ENCODE measurements around the gene TAX1BP3. TPM values are rescaled to one million over a fixed set of nuclear protein-coding genes. Genes with fewer than 3 reads are reported as not detected.

Gene TAX1BP3
- total and polyA plus RNA-seq, 4 donors: 11.9 to 27.7 (median 20.0) TPM

GRCh38 chr17:3681057-3681456 lies 12.7 kb upstream of the TAX1BP3 start (continued):
- TF ChIP-seq SP1 (IDR thresholded peaks at IDR 0.05): no peak
- TF ChIP-seq MAX (IDR thresholded peaks at IDR 0.05): no peak
- TF ChIP-seq FOXA1 (IDR thresholded peaks at IDR 0.05): no peak
- no peak for TF ChIP-seq RAD21 (IDR thresholded peaks at IDR 0.05)
- TF ChIP-seq EGR1 (IDR thresholded peaks at IDR 0.05; ENCODE audit: low read depth in 2 of 2): no peak
- no peak for TF ChIP-seq JUND (IDR thresholded peaks at IDR 0.05)
- TF ChIP-seq TAF1 (conservative IDR thresholded peaks at IDR 0.05): no peak
- TF ChIP-seq NR2F2 (IDR thresholded peaks at IDR 0.05): no peak

GRCh38 chr17:3679531-3680126 lies 11.3 kb upstream of the TAX1BP3 start:
- WGBS: 69% methylated on average over 20 of the region's 20 CpGs
- Histone ChIP-seq H3K27me3 (ENCODE audit: control insufficient read depth in 4 of 4, insufficient read depth in 4 of 4, low read length in 3 of 4) (no peaks in the 10 kb centered on the region), H3K9ac (ENCODE audit: low read depth in 1 of 2, low read length in 2 of 2) (no peak overlapping the region), H3K9me3 (ENCODE audit: control insufficient read depth in 4 of 4, low read length in 3 of 4) (no peaks in the 10 kb centered on the region), H3K27ac (ENCODE audit: low read depth in 1 of 2, low read length in 2 of 2) (no peak overlapping the region), H3K36me3 (ENCODE audit: control insufficient read depth in 4 of 4, insufficient read depth in 3 of 4, low read depth in 1 of 4, low read length in 3 of 4) (no peaks in the 10 kb centered on the region), H3K4me3 (ENCODE audit: low read depth in 1 of 3, low read length in 3 of 3) (no peak overlapping the region), H3K4me1 (ENCODE audit: control insufficient read depth in 4 of 4, insufficient read depth in 4 of 4, low read length in 3 of 4) (no peaks in the 10 kb centered on the region)
- TF ChIP-seq REST (IDR thresholded peaks at IDR 0.05) (no peak), YY1 (IDR thresholded peaks at IDR 0.05) (no peak), MAX (IDR thresholded peaks at IDR 0.05) (no peak), FOXA2 (IDR thresholded peaks at IDR 0.05) (no peak), TAF1 (conservative IDR thresholded peaks at IDR 0.05) (no peak), ATF3 (IDR thresholded peaks at IDR 0.05) (no peak), GABPA (IDR thresholded peaks at IDR 0.05 in 1 of 2, conservative IDR thresholded peaks at IDR 0.05 in 1 of 2) (no peak), RXRA (IDR thresholded peaks at IDR 0.05) (no peak), HNF4A (conservative IDR thresholded peaks at IDR 0.05) (no peak), ZBTB33 (IDR thresholded peaks at IDR 0.05) (no peak), HNF4G (IDR thresholded peaks at IDR 0.05) (no peak)
- no peak for DNase-seq (ENCODE audit: low spot score)

Data from liver (tissue), 9 donors.